NCI-H2227 (cell line): ENCODE results near the gene THRA.
A peak's percentile ranks its signal among the peaks of the same experiment; 100 is the strongest.

Experiments
- DNase-seq: peaks from one replicate; lab custom pipeline; 2025; ENCODE audit not compliant: unreplicated experiment; lab: John Stamatoyannopoulos, UW

The THRA gene

GRCh38 chr17:40026816-40027613, 35.8 kb upstream of the THRA start:
- peak; percentile 90 for DNase-seq

GRCh38 chr17:40027614-40028012, 35.2 kb upstream of the THRA start:
- no peak for DNase-seq

DNA sequence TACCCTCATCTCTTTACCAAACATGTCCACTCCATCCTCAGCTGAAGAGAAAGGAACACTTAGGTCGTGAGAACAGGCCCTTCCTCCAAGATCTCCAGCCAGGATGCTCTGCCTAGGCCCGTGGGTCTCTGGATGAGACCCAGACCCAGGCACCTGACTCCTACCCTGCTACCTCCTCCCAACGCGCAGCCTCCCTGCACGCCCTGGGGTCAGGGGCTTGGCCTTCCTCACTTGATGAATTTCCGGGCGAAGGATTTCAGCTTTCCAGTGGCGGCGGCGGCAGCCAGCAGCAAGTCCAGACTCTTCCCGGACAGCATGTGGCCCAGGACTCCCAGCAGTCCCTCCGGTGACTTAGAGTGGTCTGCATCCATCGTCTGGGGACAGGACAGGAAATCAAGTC, 34.2 kb upstream of the THRA start:
- DNase-seq = no peak

DNA sequence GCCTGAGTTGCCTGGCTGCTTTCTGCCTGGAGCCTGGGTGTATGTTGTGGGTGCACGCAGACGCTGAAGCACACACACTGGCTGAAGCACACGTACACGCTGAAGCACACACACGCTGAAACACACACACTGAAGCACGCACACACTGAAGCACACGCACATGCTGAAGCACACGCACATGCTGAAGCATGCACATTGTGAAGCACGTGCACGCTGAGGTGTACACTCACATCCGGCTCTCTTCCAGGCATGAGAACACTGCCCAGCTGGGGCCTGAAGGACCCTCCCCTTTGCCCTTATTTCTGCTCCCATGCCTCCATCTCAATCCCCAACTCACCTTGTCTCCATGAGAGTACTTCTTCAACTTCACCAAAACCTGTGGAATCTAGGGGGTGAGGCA, 31.1 kb upstream of the THRA start:
- no peak for DNase-seq

DNA sequence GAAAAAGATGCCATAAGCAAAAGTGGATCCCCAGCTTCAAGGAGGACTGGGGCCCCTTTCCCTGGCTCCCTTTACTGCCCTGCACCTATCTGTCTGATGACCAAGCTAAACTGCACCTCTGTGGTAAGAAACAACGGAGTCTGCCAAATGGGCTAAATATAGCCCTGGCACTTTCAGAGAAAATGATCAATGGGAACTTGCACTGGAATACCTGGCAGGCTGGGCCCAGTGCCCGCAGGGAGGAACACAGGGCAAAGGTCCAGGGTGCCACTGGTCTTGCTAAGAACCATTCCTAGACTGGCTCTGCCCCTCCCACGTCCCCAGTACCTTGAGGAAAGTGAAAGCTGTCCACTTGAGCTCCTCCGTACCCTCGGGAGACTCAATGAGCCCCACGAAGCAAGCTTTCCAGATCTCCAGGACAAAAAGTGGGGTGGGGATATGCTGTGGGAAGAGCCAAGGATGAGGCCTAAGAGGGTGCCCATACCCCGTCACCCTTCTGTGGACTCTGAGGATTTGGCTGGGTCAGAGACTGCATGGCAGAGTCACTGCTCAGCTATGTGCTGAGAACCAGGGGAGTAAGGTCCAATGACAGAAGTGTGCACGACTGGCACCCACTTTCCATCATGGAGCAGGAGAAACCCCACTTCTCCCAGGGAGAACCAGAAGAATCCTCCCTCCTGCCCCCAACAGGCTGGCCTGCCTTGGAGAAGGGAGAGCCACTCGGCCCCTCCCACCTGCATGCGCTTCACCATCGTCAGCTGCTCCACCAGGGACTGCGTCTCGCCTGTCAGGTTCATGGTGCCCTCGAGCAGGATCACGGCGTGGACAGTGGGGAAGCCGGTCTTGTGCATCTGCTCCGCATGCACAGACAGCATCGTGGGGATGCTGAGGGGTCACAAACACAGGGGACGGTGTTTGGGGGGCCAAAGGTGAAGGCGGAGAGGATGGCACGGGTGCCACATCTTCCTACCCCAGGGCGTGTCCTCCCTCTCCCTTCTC, 30.1 kb upstream of the THRA start:
- DNase-seq = no peak

- no peak for DNase-seq
Measured at GRCh38 chr17:40033339-40033738, 29.4 kb upstream of the THRA start.

- DNase-seq = no peak
Measured at GRCh38 chr17:40034426-40035161, 28.2 kb upstream of the THRA start.

- peak; percentile 86 for DNase-seq
Measured at GRCh38 chr17:40035162-40035559, 27.6 kb upstream of the THRA start.

- DNase-seq = peak; percentile 46
Measured at GRCh38 chr17:40038882-40039513, 23.8 kb upstream of the THRA start.

DNA sequence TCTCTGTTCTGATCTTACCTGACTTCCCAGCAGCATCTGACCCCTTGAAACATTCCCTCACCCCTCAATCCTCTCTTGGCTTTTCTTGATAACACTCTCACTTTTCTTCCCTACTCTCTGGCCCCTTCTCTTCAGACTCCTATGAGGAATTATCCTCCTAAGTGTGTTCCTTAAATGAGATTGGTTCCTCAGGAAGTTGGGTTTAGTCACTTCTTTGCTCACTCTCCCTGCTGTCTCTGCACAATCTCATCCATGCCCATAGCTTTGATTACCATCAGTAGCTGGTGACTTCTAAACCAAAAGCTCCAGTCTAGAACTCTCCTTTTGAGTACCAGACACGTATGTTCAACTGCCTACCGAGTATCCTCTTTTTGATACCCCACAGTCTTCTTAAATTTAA, 21.6 kb upstream of the THRA start:
- no peak for DNase-seq

GRCh38 chr17:40056379-40057015, 6.3 kb upstream of the THRA start:
- no peak for DNase-seq

DNA sequence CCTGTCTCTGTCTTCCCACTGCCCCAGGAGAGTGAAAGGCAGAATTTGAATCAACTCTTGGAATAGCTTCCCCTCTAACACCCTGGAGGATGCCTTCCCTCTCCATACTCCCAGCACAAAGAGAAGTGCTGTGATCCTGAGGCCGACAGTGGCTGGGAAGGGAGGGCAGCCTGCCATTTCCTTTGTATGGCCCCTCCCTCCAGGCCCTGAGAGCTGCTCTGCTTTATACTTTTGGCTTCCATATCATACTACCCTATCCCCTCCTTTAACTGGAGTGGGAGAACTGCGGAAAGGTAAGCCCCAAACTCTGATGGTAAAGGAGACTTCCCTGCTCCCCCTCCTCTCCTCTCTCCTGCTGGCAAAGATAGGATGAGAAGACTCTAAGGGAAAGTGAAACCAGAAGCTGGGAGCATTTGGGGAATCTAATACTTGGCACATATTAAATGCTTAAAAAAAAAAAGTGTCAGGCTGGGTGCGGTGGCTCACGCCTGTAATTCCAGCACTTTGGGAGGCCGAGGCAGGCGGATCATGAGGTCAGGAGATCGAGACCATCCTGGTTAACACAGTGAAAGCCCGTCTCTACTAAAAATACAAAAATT, 4.5 kb upstream of the THRA start:
- DNase-seq = no peak

DNA sequence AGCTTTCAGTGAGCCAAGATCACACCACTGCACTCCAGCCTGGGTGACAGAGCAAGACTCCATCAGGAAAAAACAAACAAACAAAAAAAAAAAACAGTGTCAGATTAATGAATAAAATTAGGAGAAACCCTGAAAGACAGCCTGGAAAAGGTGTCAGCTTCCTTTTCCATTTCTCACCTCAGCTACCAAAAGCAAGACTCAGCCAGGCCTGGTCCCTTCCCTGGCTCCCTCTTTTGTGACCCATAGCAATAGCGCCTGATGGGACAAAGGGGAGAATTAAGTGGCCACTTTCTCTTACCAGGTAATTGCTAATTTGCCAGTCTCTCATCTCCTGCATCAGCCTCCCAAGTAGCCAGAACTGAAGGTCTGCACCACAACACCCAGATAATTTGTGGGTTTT, 3.9 kb upstream of the THRA start:
- DNase-seq = no peak

- DNase-seq = no peak
Measured at GRCh38 chr17:40059729-40060475, 2.9 kb upstream of the THRA start.

- no peak for DNase-seq
Measured at GRCh38 chr17:40060887-40061608, 1.7 kb upstream of the THRA start.

GRCh38 chr17:40061609-40062038, 1.1 kb upstream of the THRA start:
- DNase-seq = no peak

DNA sequence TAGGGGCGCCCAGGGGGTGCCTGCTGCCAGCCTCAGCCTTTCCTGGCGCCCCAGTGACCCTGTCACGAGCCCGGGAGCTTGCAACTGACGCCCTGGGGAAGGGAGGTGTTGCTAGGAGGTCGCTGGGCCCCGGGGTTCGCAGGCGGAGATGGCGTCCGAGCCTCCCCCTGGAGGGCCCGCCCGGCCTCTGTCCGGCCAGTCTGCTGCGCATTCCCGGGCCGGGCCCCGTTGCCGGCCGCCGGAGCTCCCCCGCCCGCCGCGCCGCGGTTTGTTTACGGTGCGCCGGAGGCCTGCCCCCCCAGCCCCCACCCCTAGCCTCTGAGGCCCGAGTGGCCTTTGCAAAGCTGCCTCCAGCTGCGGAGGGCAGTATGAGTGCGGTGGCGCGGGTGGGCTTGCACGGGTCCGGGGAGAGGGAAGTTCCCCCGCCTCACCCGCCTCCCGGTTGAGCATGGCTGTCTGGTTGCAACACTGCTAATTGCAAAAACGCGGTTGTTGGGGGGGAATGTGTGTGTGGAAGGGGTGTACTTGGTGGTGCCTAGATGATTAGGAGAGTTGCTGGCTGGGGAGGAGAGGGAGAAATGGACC, 514 bp downstream of the THRA start:
- DNase-seq = peak; percentile 41

DNA sequence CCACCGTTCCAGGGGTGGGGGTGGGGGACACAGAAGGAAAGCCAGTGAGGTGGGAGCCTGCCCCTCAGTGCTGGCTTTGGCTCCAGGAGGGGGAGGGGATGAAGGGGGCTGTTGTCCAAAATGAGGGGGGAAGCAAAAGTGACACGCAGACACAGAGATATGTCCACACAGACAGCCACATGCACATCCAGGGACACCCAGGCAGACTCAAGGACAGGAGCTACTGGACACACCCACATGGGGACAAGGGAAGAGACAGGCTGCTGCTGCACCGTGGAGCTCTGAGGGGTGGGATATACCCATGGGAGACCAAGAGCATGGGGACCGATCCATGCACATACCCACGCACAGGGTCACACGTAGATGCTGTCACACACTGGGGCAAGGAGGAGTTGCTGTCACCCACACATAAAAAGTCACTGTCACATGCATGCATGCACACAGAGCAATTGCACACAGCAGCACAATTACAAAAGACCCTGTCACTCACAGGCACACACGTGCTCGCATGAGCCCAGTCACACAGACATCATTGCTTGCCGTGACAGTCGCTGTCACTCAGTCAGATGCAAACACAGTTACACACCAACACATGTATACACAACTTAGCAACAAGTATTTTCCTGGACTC, 1.3 kb downstream of the THRA start:
- peak; percentile 18 for DNase-seq
